Activated CD4-positive, alpha-beta T cell treated with anti-CD3 and anti-CD28 coated beads, Interleukin-2, amount 50 U/mL, for 1 hour (primary cell): ENCODE data around the gene CD248.
"Not testable (repeated sequence)": the region's sequence is repeated elsewhere in the genome, so short reads cannot be mapped to it uniquely, and the experiment has no call there.

ENCODE experiments used
- DNase-seq: peaks from one replicate; pipeline ENCODE4 v3.0.0-alpha.2; 2020

Gene CD248

GRCh38 chr11:66328031-66328301 is 11.1 kb upstream of the CD248 start:
- DNase-seq = no peak

DNA sequence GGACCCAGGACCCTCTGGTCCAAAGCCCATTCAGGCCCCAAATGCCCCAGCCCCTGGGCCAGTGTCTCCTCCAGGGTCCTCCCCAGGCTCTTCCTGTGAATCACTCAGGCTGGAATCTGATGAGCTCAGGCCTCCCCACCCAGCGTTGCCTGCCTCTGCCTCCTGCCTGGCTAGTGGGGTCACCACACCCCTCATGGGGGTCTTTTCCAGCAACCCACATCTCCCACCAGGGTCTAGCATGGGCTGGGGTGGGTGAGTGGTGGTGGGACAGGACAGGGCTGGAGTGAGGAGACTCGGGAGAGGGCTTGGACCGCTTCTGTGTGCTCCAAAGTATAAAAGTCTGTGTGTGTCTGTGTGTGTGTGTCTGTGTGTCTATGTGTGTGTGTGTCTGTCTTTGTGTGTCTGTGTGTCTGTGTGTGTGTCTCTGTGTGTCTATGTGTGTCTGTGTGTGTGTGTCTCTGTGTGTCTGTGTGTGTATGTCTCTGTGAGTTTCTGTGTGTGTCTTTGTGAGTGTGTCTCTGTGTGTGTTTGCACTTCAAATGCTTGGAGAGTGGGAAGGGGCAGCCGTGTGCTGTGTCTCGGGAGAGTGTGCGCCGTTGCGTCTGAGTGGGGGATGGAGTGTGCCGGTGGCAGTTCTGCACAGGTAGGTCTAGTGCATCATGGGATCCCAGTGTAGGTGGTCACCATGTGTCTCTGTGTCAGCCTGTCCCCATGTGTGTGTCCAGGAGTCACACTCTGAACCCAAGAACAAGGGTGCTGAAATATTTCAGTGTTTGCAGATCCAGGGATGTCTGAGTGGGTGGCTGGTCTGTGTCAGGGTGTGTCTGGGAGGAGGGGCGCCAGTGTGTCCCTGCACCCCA is 10.6 kb upstream of the CD248 start:
- DNase-seq = no peak

- DNase-seq = no peak
These were observed 9.6 kb upstream of the CD248 start for GRCh38 chr11:66326261-66327111.

GRCh38 chr11:66325263-66325671 is 8.4 kb upstream of the CD248 start:
- no peak for DNase-seq

GRCh38 chr11:66324664-66325063 is 7.8 kb upstream of the CD248 start:
- no peak for DNase-seq

- DNase-seq = no peak
These were observed 6.8 kb upstream of the CD248 start for GRCh38 chr11:66323684-66324083.

GRCh38 chr11:66322732-66323427 is 6.0 kb upstream of the CD248 start:
- no peak for DNase-seq

GRCh38 chr11:66321606-66322005 is 4.8 kb upstream of the CD248 start:
- DNase-seq = no peak

DNA sequence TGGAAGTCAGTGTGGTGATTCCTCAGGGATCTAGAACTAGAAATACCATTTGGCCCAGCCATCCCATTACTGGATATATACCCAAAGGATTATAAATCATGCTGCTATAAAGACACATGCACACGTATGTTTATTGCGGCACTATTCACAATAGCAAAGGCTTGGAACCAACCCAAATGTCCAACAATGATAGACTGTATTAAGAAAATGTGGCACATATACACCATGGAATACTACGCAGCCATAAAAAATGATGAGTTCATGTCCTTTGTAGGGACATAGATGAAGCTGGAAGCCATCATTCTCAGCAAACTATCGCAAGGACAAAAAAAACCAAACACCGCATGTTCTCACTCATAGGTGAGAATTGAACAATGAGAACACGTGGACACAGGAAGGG is 3.9 kb upstream of the CD248 start:
- DNase-seq = not testable (repeated sequence)

- DNase-seq = not testable (repeated sequence)
These were observed 3.4 kb upstream of the CD248 start for GRCh38 chr11:66320289-66320688.

- DNase-seq = no peak
These were observed 1.7 kb upstream of the CD248 start for GRCh38 chr11:66318600-66318970.

DNA sequence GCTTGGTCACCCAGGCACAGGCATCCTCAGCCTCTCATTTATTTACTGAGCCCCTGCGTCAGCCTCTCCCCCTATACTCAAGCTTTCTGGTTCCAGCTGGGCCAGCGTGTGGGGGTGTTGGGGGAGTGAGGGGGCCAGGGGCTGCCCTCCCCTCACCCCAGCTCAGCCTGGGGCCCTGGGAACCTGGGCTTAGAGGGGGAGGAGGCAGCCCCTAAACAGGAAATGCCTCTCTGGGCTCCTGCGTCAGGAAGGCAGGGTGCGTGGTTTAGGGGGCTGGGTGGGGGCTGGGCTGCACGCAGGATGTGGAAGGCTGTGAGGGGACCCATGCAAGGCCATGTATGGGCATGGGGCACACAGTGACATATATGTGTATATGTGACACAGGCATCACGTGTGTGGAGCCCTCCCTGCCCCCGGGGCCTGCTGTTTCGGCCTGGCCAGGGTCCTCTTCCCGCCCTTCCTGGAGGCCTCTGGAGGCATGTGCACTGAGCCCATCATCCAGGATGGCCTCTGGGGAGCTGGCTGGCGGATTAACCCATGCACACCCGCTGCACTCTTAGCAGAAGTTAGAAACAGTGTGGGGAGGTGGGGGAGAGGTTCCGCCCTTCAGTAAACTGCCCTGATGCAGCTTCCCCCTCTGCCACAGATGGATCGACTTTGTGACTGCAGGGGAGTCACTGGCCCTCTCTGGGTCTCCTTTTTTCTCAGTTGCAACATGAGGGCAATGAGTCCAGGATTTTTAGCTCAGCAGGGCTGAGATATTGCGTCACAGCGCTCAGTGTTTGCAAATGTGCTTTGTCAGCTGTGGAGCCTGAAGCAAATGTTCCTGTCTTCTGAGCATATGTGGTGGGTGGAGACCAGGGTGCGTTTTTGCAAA is 1.1 kb upstream of the CD248 start:
- peak; percentile 40 for DNase-seq

DNA sequence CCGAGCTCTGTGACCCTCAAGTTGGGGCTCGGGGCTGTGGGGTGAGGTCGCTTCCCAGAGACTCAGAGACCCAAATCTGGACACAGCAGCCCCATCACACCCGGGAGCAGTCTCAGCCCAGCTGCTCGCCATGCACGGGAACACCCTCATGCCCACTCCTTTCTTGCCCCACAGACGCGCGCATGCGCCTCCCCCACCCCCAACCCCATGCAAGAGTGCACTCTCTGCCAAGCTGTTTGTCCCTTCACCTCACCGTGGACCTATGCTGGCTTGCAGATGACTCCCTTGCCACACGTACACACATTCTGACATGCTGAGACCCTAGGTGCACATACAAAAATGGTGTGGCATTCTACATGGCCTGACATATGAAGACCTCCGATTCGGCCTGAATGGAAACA is 478 bp upstream of the CD248 start:
- DNase-seq = no peak

DNA sequence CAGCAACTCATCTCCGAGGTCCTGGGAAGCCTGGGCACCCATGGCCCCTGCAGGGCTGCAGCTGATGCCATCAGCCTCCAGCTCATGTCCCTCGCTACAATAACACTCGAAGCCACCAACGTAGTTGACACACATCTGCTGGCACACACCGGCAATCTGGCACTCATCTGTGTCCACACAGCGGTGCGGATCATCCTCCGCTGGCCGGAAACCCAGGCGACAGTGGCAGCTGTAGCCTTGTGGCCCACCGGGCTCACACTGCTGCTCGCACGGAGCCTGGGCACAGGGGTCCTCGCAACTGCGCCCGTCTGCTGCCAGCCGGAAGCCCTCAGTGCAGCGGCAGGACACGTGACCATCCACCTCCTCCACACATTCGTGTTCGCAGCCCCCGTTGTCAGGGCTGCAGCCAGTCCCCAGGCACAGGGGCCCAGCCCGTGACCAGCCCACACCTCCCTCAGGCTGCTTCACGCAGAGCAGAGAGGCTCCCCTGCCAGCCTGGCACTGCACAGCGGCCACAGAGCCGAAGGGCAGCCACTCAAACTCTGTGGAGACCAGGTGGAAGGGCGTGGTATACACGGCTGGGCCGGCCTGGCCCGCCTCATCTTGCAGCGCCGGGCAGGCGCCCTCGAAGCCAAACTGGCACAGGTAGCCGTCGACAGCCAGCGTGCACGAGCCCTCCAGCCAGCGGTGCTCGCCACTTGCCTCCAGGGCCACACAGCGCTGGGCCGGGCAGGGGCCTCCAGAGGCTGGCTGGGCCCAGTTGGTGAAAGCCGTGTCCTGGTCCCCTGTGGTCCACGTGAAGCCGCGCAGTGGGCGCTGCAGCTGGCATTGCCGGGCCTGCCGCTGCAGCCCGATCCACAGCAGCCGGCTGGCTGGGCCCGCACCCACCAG is 678 bp downstream of the CD248 start:
- DNase-seq = no peak

GRCh38 chr11:66315498-66315885 is 1.4 kb downstream of the CD248 start:
- no peak for DNase-seq

DNA sequence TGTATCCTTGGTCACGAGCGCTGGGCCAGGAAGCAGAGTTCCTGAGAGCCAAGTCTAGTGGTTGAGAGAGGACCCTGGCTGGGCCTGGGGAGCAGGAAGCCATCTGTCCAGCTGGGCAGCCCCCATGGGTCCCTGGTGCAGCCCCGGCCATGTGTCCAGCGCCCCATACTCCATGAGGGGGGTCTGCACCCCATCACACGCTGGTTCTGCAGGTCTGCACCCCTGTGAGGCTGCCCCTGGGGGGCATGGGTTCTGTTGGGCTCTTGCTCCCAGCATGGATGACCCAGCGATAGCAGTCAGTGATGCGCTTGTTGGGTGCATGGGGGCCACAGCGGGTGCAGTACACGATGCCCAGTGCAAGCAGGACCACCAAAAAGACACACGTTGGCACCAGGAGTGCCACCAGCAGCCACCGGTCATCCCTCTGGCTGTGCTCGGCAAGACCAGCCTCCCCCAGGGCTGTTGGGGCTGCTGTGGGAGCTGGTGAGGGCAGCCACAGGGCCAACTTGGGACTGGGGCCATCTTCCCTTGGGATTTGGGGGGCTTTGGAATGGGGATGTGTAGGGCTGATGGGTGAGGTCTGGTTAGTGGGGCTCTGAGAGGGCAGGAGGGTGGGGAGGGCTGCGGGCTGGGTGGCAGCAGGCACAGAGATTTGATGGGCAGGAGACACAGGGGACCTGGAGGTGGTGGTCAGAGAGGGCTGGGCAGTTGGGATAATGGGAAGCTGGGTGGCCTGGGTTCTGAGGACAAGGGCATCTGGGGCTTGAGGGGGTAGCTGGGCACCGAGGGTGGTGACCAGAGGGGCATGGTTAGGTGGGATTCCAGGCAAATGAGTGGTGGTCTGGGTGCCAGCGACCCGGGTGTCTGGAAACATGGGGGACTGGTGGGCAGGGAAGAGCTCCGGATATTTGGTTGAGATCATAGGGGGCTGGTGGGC is 2.0 kb downstream of the CD248 start:
- no peak for DNase-seq

GRCh38 chr11:66314186-66314501 is 2.7 kb downstream of the CD248 start:
- no peak for DNase-seq

- DNase-seq = no peak
These were observed 3.3 kb downstream of the CD248 start for GRCh38 chr11:66313321-66314185.

- DNase-seq = peak; percentile 100
These were observed 4.1 kb downstream of the CD248 start for GRCh38 chr11:66312549-66313320.
